ENCODE measurements around the gene SCARB1.

SCARB1 gene

GRCh38 chr12:124770728-124771127, 92.9 kb downstream of the SCARB1 start:
- no peak for DNase-seq

DNA sequence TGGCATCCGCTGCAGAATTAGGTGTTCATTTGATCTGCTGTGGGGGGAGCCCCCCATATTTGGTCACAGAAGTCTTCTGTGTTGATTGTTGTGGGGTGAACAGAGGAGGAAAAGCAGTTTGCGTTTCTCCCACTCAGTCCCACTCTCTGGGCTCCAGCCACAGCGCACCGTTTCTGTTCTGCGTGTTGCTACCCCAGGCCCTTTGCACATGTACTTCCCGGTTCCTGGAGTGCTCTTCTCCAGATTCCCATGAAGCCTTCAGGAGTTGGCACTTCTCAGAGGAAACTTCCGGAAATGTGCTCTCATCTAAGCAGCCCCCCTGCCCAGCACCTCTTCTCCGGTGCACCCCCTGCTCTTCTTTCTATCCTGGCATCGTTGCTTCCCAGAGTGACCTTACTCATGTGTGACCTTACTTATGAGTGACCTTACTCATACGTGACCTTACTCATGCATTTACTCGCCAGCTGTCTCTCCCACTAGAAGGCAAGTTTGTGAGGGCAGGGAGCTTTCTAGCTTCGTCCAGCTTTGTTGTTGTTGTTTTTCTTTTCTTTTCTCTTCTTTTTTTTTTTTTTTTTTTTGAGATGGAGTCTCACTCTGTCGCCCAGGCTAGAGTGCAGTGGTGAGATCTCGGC, 93.7 kb downstream of the SCARB1 start:
- DNase-seq: no peak

DNA sequence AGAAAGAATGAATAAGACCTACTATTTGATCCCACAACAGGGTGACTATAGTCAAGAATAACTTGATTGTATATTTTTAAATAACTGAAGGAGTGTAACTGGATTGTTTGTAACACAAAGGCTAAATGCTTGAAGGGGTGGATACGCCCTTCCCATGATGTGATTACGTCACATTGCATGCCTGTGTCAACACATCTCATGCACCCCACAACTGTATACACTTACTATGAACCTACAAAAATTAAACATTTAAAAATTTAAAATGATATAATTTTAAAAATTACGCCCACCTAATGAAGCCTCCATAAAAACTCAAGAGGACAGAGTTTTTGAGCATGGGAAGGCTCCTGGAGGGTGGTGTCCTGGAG, 94.5 kb downstream of the SCARB1 start:
- no peak for DNase-seq

GRCh38 chr12:124768452-124769162, 95.1 kb downstream of the SCARB1 start:
- DNase-seq: no peak

- DNase-seq: peak; percentile 92
These were observed 96.4 kb downstream of the SCARB1 start for GRCh38 chr12:124767066-124767821.

GRCh38 chr12:124766727-124767065, 97.0 kb downstream of the SCARB1 start:
- no peak for DNase-seq

- no peak for DNase-seq
These were observed 97.8 kb downstream of the SCARB1 start for GRCh38 chr12:124765581-124766489.

DNA sequence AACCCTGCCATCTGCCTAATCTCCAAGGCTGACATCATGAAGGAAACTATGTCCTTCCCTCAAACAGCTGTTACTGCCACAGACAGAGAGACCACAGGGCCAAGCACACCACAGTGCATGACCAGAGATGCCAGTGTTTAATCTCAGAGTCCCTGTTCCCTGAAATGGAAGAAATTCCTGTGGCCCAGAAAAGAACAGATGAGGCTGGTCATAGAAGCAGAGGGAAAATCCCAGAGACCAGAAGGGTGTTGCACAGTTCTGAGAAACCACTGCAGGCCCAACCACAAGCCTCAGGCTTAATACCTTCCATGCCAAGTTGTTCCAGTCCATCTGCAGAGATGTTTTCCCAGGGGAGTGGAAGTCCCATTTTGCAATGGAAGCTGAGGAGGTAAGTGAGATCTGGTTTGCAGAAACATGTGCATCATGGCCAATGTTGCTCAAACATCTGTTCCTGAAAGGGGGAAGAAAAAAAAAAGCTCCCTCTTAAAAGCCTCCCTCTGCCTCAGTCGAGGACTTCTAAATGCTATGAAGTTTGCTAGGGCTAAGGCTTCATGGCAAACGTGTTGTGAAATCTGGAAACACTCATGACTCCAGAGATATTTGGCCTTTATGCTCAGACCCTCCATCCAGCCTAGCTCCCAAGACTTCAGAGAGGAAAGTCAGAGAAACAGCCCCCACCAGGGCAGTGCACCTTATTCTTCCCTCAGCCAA, 98.6 kb downstream of the SCARB1 start:
- DNase-seq: no peak

DNA sequence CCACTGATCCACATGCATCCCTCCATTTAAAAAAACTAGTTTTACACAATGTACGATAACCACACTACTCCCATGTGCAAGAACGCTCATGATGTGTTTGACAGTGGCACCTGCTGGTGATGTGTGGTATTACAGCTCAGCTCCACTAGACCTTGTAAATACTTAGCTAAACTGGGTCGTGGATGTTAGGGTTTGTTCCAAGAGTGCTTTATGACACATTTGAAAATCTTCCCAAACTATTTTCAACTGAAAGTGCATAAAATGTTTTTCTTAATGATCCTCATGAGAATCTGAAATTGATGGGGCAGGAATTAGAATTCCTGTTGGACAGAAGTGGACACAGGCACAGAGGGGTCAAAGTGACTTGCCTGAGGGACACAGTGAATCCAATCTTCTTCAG, 99.2 kb downstream of the SCARB1 start:
- DNase-seq: peak; percentile 70

DNA sequence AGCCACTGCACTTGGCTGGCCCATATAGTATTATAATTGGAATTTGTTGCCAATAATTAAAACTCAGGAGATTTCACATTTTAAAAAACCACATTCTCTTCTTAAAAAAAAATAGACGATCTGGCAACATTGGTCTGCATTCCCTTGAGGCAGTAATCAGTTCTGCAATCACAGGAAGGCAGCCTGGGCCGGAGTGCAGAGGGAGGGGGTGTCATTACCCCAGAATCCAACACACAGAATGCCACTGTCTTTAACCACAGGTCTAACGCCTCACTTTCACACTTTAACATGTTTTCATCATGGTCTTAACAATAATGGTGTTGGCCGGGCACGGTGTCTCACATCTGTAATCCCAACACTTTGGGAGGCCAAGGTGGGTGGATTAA, 100.1 kb downstream of the SCARB1 start:
- no peak for DNase-seq

DNA sequence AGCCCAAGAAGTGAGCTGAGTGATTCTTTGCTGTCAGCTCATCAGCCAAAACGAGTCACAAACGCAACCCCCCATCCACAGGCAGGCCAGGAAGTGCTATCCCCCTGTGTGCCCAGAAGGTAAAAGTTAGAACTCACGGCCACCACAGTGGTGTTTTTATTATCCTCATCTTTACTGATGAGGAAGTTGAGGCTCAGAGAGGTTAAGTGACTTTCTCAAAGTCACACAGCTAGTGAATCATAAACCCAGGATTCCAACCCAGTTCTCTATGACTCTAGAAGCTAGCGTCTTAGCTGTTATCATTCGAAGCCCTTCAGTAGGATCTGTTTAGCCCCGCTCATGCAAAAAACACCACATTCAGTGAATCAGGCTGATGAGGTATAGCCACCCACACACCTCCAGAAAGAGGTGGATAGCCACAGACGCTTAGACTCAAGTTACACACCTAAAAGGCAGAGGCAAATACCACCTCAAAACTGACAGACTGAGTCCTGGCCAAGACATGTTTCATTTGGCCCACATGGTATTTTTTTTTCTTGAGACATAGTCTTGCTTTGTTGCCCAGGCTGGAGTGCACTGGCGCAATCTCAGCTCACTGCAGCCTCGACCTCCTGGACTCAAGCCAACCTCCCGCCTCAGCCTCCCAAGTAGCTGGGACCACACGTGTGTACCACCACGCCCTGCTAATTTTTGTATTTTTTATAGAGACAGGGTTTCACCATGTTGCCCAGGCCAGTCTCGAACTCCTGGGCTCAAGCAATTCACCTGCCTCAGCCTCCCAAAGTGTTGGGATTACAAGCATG, 100.7 kb downstream of the SCARB1 start:
- no peak for DNase-seq

DNA sequence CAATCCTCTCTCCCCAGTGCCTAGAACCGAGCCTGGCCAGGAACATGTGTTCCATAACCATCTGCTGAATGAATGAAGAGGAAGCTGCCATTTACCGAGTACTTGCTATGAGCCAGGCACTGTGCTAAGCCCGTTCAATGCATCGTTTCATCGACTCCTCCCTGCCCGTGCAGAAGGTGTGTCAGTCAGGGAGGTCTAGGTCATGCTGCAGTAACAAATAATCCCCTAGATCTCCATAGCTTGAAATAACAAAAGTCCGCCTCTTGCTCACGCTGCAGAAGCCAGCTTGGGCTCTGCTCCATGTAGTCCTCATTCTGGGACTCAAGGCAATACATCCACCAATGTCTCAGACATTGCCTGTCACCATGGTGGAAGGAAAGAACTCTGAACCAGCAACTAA, 101.3 kb downstream of the SCARB1 start:
- no peak for DNase-seq

DNA sequence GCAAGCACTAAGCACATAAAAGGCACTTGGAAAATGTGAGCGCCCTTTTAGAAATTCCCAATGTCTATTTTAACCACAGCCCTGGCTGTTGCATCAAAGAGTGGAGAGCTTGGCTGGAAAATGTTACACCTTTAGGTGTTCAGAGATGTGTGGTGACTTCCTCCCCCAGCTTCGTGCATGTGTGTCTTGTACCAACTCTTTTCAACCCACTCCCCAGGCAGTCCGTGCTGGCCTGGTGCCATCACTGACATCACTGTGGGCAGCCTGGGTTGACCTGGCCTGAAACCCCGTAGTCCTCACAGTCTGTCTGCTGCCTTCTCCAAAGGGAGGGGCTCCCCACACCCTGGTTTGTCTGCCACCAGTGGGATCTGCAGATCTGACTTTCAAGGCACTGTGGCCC, 101.8 kb downstream of the SCARB1 start:
- no peak for DNase-seq

DNA sequence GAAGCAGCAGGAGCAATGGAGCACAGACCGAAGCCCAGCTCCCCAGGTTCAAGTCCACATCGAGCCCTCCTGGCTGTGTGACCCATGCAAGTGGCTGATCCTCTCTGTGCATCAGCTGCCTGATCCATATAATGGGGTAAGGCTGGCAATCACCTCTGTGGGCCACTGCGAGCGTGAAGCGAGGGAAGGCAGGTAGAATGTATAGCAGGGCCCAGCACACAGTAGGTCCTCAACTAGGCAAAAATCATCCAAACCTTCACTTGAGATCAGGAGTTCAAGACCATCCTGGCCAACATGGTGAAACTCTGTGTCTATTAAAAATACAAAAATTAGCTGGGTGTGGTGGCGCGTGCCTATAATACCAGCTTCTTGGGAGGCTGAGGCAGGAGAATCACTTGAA, 102.6 kb downstream of the SCARB1 start:
- DNase-seq: no peak

GRCh38 chr12:124760560-124760959, 103.1 kb downstream of the SCARB1 start:
- no peak for DNase-seq

DNA sequence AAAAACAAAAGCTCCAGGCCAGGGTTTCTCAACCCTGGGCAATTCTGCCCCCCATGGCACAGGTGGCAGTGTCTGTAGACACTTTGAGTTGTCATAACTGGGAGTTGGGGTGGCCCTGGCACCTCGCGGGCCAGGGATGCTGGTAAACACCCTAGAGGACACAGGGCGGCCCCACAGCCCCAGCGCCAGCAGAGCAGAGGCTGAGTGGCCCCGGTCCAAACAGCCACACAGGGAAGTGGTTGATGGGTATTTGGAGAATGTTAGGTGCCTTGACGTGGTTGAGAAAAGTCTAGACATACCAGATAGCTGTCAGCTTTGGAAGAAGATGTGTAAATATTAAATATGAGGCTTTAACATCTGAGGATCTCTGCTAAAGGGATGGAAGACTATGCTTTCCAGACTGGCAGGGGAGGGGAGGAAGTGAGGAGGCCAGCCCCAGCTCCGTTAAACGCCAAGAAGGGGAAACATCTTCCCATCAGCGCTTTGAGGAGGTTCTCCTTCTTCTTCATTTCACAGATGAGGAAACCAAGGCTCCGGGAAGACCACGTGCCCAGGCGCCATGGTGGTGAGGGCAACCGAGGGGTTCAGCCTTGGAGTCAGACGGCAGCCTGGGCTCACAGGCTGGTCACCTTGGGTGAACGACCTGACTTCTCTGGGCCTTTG, 103.7 kb downstream of the SCARB1 start:
- DNase-seq: no peak

DNA sequence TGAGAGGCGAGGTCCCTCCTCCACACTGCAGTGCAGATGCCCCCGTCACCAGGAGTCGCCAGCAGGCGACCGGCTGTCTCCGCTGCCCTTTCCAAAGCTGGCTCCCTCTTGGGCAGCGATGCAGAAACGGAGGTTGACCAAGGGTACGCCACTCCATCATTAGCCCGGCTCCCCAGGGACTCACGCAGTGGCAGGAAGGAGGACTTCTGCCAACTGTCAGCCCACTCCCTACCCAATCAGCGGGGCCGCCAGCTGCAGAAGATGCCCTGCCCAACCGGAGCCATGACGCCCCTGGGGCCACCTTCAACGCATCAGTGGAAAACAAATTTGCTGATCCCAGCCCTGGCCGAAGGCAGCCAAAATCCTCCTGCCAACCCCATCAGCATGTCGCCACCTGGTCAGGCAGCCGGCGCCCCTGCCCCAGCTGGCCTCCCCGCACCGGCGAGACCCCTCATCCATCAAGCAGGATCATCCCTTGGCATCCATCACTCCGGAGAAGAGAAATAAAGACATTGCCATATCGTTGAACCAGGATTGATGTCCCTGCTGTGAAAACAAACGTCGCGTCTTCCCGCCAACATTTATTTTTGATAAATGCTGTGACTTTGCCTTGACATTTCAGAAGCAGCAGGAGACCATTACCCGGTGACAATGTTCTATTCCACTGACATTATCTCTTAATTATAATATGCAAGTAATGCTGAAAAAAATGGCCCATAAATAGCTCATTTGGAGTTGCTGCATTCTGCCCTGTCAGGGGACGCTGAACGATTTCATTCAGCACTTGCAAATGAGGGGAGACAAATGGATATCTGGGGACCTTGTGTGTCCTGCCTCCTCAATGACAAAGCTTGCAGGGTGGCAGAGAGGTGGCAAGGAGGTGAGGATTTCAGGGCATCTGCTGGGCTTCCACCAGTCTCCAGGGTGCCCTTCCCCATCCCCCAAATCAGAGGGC, 105.1 kb downstream of the SCARB1 start:
- peak; percentile 94 for DNase-seq

GRCh38 chr12:124757329-124757728, 106.3 kb downstream of the SCARB1 start:
- no peak for DNase-seq

DNA sequence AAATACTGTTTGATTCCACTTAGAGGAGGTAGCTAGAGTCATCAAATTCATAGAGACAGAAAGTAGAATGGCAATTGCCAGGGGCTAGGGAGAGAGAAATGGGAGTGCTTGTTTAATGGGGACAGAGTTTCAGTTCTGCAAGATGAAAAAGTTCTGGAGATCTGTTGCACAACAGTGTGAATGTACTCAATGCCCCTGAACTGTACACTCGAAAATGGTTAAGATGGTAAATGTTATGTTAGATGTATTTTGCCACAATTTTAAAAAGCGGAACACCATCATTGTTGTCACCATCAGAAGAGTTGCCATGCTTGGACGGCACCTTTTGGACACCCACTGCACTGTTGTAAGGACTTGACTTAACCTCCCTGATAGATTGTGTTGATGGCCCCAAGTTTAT, 106.9 kb downstream of the SCARB1 start:
- no peak for DNase-seq

GRCh38 chr12:124756166-124756565, 107.5 kb downstream of the SCARB1 start:
- no peak for DNase-seq

Data from eye (tissue), 1 donor.